DOHH2 (cell line): Measurements from ENCODE around the gene CTNNA2.

Source experiments
- H3F3A ChIP-seq: fragments of 200-600 bp; sonication (generic), shearing (Covaris generic); 2 replicates; pipeline ENCODE4 v1.6.0; 2016; ENCODE audit warnings: antibody characterized with exemption, mild to moderate bottlenecking; ENCODE audit not compliant: control insufficient read depth, insufficient read depth
- H3K27ac ChIP-seq: fragments of 200-600 bp; sonication (generic); 2 replicates; pipeline ENCODE4 v1.5.1; 2014; ENCODE audit warnings: low read depth, mild to moderate bottlenecking, low read length, moderate library complexity
- H3K27me3 ChIP-seq: fragments of 200-600 bp; sonication (generic); 2 replicates; pipeline ENCODE4 v1.6.1; 2014; ENCODE audit warnings: mild to moderate bottlenecking, low read length, mixed read lengths; ENCODE audit not compliant: control insufficient read depth
- H3K36me3 ChIP-seq: fragments of 200-600 bp; sonication (generic); 2 replicates; pipeline ENCODE4 v1.6.1; 2014; ENCODE audit warnings: mild to moderate bottlenecking, low read length, moderate library complexity, mixed read lengths; ENCODE audit not compliant: control insufficient read depth
- H3K4me1 ChIP-seq: fragments of 200-600 bp; sonication (generic); 2 replicates; pipeline ENCODE4 v1.6.1; 2014; ENCODE audit warnings: mild to moderate bottlenecking, low read length, mixed read lengths; ENCODE audit not compliant: control insufficient read depth
- H3K4me2 ChIP-seq: fragments of 200-600 bp; sonication (generic); 2 replicates; pipeline ENCODE4 v1.6.0; 2014; ENCODE audit warnings: mild to moderate bottlenecking, low read length, moderate library complexity
- H3K4me3 ChIP-seq: fragments of 200-600 bp; sonication (generic); 2 replicates; pipeline ENCODE4 v1.5.1; 2014; ENCODE audit warnings: mild to moderate bottlenecking, low read length, mixed read lengths
- H3K79me2 ChIP-seq: fragments of 200-600 bp; sonication (generic); 2 replicates; pipeline ENCODE4 v1.6.1; 2014; ENCODE audit warnings: mild to moderate bottlenecking, low read length, mixed read lengths; ENCODE audit not compliant: control insufficient read depth
- H3K9me2 ChIP-seq: fragments of 200-600 bp; sonication (generic); replicated peaks from 2 replicates; pipeline ENCODE4 v1.6.1; 2014; ENCODE audit warnings: mild to moderate bottlenecking, low read length, mixed read lengths; ENCODE audit not compliant: control insufficient read depth
- H3K9me3 ChIP-seq: fragments of 200-600 bp; sonication (generic); 2 replicates; pipeline ENCODE4 v1.6.1; 2014; ENCODE audit warnings: antibody characterized with exemption, low read length, mixed read lengths; ENCODE audit not compliant: control insufficient read depth, insufficient read depth
- H4K20me1 ChIP-seq: fragments of 200-600 bp; sonication (generic); 2 replicates; pipeline ENCODE4 v1.6.0; 2014; ENCODE audit warnings: low read depth, mild to moderate bottlenecking, antibody characterized with exemption, low read length, moderate library complexity; ENCODE audit not compliant: control insufficient read depth, insufficient read depth
- EZH2phosphoT487 ChIP-seq: fragments of 200-600 bp; sonication (generic); IDR thresholded peaks from 2 replicates; pipeline ENCODE4 v1.6.1; 2017; ENCODE audit warnings: borderline replicate concordance, mild to moderate bottlenecking, antibody characterized with exemption, low read length, moderate library complexity, mixed read lengths
- TF ChIP-seq, protein P1 (sequence below): fragments of 200-600 bp; sonication (generic); IDR thresholded peaks from one replicate; pipeline ENCODE4 v1.5.1; 2014; ENCODE audit warnings: antibody characterized with exemption, mild to moderate bottlenecking, low read depth, low read length; ENCODE audit not compliant: poor library complexity, severe bottlenecking

CTNNA2 gene

DNA sequence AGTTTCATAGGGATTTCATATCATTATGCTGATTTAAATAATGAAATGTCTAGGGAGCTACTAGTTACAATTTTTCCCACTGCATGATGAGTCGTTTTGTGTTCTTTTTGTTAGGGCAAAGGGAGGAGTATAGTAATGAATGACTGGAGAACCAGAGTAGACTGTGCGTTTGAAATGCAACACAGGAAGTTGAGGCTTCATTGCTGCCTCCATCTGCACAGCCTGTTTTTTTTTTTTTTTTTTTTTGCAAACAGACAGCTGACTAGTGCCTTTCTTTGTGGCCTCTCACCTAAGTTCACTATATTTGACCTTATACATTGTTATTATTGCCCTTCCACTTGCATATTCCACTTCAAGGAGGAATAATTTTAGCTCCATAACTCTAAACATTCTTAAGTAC is 1078.4 kb downstream of the CTNNA2 start:
- H3F3A ChIP-seq = no peaks in the 10 kb centered on the region
- H3K9me3 ChIP-seq = no peaks in the 10 kb centered on the region
- no peak overlapping the region for H3K27ac ChIP-seq
- H3K4me3 ChIP-seq = no peak overlapping the region
- H3K4me1 ChIP-seq = no peaks in the 10 kb centered on the region
- H4K20me1 ChIP-seq = no peaks in the 10 kb centered on the region
- H3K27me3 ChIP-seq = no peaks in the 10 kb centered on the region
- no peaks in the 10 kb centered on the region for H3K36me3 ChIP-seq
- H3K9me2 ChIP-seq = no peaks in the 10 kb centered on the region
- H3K4me2 ChIP-seq = no peak overlapping the region
- TF ChIP-seq EZH2phosphoT487 = no peak
- TF ChIP-seq, protein P1, sequence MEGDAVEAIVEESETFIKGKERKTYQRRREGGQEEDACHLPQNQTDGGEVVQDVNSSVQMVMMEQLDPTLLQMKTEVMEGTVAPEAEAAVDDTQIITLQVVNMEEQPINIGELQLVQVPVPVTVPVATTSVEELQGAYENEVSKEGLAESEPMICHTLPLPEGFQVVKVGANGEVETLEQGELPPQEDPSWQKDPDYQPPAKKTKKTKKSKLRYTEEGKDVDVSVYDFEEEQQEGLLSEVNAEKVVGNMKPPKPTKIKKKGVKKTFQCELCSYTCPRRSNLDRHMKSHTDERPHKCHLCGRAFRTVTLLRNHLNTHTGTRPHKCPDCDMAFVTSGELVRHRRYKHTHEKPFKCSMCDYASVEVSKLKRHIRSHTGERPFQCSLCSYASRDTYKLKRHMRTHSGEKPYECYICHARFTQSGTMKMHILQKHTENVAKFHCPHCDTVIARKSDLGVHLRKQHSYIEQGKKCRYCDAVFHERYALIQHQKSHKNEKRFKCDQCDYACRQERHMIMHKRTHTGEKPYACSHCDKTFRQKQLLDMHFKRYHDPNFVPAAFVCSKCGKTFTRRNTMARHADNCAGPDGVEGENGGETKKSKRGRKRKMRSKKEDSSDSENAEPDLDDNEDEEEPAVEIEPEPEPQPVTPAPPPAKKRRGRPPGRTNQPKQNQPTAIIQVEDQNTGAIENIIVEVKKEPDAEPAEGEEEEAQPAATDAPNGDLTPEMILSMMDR = no peak
- no peaks in the 10 kb centered on the region for H3K79me2 ChIP-seq

DNA sequence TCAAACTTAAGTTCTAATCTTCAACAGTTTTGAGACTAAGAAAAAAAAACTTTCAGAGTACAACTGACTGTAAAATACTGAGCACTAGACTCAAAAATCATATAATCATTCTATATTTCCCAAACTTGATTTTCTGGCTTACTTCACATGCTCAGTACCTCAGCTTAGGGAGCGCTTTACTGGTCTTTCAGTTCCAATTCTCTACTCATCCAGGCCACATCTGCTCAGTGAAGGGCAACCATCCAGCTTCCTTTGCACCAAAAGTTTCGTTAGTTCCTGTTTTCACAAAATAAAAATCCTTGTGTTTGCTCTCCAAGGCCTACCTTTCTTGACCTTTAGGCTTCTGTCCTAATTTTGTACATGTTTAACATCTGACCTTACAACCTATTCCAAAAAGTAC is 1079.3 kb downstream of the CTNNA2 start:
- no peaks in the 10 kb centered on the region for H3K79me2 ChIP-seq
- no peak overlapping the region for H3K4me2 ChIP-seq
- H3K27me3 ChIP-seq = no peaks in the 10 kb centered on the region
- H3K9me2 ChIP-seq = no peaks in the 10 kb centered on the region
- no peaks in the 10 kb centered on the region for H3F3A ChIP-seq
- H3K36me3 ChIP-seq = no peaks in the 10 kb centered on the region
- no peak overlapping the region for H3K4me3 ChIP-seq
- H4K20me1 ChIP-seq = no peaks in the 10 kb centered on the region
- no peak overlapping the region for H3K27ac ChIP-seq
- TF ChIP-seq, protein P1 = no peak
- no peak for TF ChIP-seq EZH2phosphoT487
- H3K9me3 ChIP-seq = no peaks in the 10 kb centered on the region
- H3K4me1 ChIP-seq = no peaks in the 10 kb centered on the region

DNA sequence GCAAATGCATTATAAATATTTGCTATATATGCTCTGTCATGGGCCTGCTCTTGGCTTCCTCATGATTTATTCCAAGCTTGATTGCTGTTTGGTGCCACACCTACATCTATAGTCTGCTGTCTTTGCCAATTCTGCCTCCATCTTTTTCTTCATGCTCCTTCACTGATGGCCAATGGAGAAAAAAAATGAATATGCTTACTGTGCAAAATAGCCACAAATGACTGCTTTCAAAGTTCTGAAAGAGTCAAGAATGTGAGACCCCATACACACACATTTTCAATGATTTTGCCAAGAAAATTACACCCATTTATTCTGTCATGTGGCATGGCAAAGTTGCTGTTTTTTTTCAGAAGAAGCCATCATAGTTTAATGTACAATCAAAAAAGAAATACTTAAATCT is 1097.3 kb downstream of the CTNNA2 start:
- H3F3A ChIP-seq = no peaks in the 10 kb centered on the region

More for the DNA sequence above, 1097.3 kb downstream of the CTNNA2 start:
- H3K27ac ChIP-seq = no peak overlapping the region
- H3K4me1 ChIP-seq = no peaks in the 10 kb centered on the region
- TF ChIP-seq, protein P1 = no peak
- TF ChIP-seq EZH2phosphoT487 = no peak
- no peaks in the 10 kb centered on the region for H3K79me2 ChIP-seq
- no peaks in the 10 kb centered on the region for H4K20me1 ChIP-seq
- H3K9me3 ChIP-seq = no peaks in the 10 kb centered on the region
- H3K9me2 ChIP-seq = no peaks in the 10 kb centered on the region
- no peaks in the 10 kb centered on the region for H3K27me3 ChIP-seq
- no peak overlapping the region for H3K4me2 ChIP-seq
- H3K36me3 ChIP-seq = no peaks in the 10 kb centered on the region
- H3K4me3 ChIP-seq = no peak overlapping the region
